K562 (cell line): ENCODE measurements around the gene METRNL. TPM values are rescaled to one million over a fixed set of nuclear protein-coding genes. Genes with fewer than 3 reads are reported as not detected.

Source experiments
- CTBP1 ChIP-seq: fragments of 450-650 bp; IDR thresholded peaks from 2 replicates; pipeline ENCODE4 v1.6.1; 2016; ENCODE audit warnings: borderline replicate concordance
- CTCFL ChIP-seq: IDR thresholded peaks from 2 replicates; pipeline ENCODE4 v1.6.1; 2011; ENCODE audit warnings: borderline replicate concordance, low read depth, mild to moderate bottlenecking, moderate library complexity, low read length; ENCODE audit not compliant: insufficient read depth, poor library complexity, severe bottlenecking
- E2F6 ChIP-seq, 2 experiments: IDR thresholded peaks; 2 replicates each; pipeline ENCODE4 v1.6.1; 2011; ENCODE audit warnings: borderline replicate concordance in 1 of 2, control low read depth in 1 of 2, low read depth in 1 of 2, low read length in 1 of 2, mild to moderate bottlenecking in 1 of 2, mixed read lengths in 1 of 2, moderate library complexity in 1 of 2; ENCODE audit not compliant: insufficient read depth in 1 of 2, insufficient read length in 1 of 2, poor library complexity in 1 of 2, severe bottlenecking in 1 of 2; ENCODE audit errors: extremely low read depth in 1 of 2
- GTF2E2 ChIP-seq: fragments of 200-800 bp; sonication (Bioruptor generic); IDR thresholded peaks from 2 replicates; pipeline ENCODE4 v1.6.1; 2016; ENCODE audit warnings: missing genetic modification characterization, missing compliant biosample characterization
- HDAC1 ChIP-seq, 2 experiments: fragments of 450-650 bp; IDR thresholded peaks; 2 replicates each; pipeline ENCODE4 v1.6.1; 2016 to 2017; ENCODE audit warnings: inconsistent platforms in 1 of 2, mild to moderate bottlenecking in 1 of 2, moderate library complexity in 1 of 2
- HMGN3 ChIP-seq: IDR thresholded peaks from 2 replicates; pipeline ENCODE4 v1.6.1; 2011; ENCODE audit warnings: borderline replicate concordance, low read depth, mild to moderate bottlenecking, mixed read lengths, low read length; ENCODE audit not compliant: insufficient read length; ENCODE audit errors: extremely low read depth
- MTA3 ChIP-seq: fragments of 450-650 bp; formaldehyde crosslinking; IDR thresholded peaks from 2 replicates; pipeline ENCODE4 v1.6.1; 2017; ENCODE audit warnings: mild to moderate bottlenecking, borderline replicate concordance
- NR1H2 ChIP-seq: sonication (generic); formaldehyde crosslinking; IDR thresholded peaks from 2 replicates; pipeline ENCODE4 v1.4.0; 2020; ENCODE audit warnings: mild to moderate bottlenecking, missing genetic modification reagents
- RAD21 ChIP-seq, 2 experiments: fragments of 250-450 bp in 1 of 2; fragments of 450-650 bp in 1 of 2; sonication (Bioruptor Pico) in 1 of 2; formaldehyde crosslinking in 1 of 2; IDR thresholded peaks in 1 of 2; conservative IDR thresholded peaks in 1 of 2; 2 replicates each; pipeline versions ENCODE4 v1.4.0 to v1.8.0; 2020 to 2022; ENCODE audit warnings: mild to moderate bottlenecking in 2 of 2, moderate library complexity in 1 of 2
- REST ChIP-seq, 2 experiments: fragments of 450-650 bp; formaldehyde crosslinking in 1 of 2; IDR thresholded peaks; 2 replicates each; pipeline versions ENCODE4 v1.4.0 to v1.6.1; 2014 to 2020; ENCODE audit warnings: mild to moderate bottlenecking in 2 of 2, borderline replicate concordance in 1 of 2, low read depth in 1 of 2
- SMARCA4 ChIP-seq: fragments of 450-650 bp; IDR thresholded peaks from 2 replicates; pipeline ENCODE4 v1.6.1; 2016
- SRF ChIP-seq, 2 experiments: fragments of 250-450, 450-650 bp in 1 of 2; sonication (Bioruptor Pico) in 1 of 2; sonication (generic) in 1 of 2; formaldehyde crosslinking; IDR thresholded peaks; 2 replicates each; pipeline versions ENCODE4 v1.5.0 to v1.5.1; 2020 to 2022; ENCODE audit warnings: mild to moderate bottlenecking in 1 of 2, missing genetic modification reagents in 1 of 2
- ZBTB7A ChIP-seq: IDR thresholded peaks from 2 replicates; pipeline ENCODE4 v1.6.1; 2011; ENCODE audit warnings: low read depth, mild to moderate bottlenecking, low read length, moderate library complexity, borderline replicate concordance; ENCODE audit not compliant: control insufficient read depth
- polyA plus RNA-seq, 8 experiments: library from polyadenylated mRNA; depleted of rRNA in 4 of 8; stranded (reverse) in 5 of 8; unstranded in 3 of 8; fragments of >200 nt; fragmentation: Nextera tagmentation in 2 of 8; fragmentation: Illumina TruSeq in 1 of 8; extraction: Ambion mirVana in 2 of 8; extraction: Trizol in 1 of 8; gene quantifications; 2 replicates each; pipeline versions ENCODE4 v1.2.1 to v1.2.3, GENCODE V29; 2011 to 2014; ENCODE audit warnings: inconsistent platforms in 1 of 8, missing spikeins in 1 of 8
- total RNA-seq, 7 experiments: library from RNA; depleted of rRNA in 6 of 7; stranded (reverse); fragments of >200 nt in 6 of 7; fragmentation: Illumina TruSeq in 2 of 7; extraction: Trizol in 2 of 7; gene quantifications; 2 replicates each; pipeline versions ENCODE4 v1.2.1 to v1.2.3, GENCODE V29; 2011 to 2021; ENCODE audit warnings: low replicate concordance in 1 of 7

Gene METRNL
- total and polyA plus RNA-seq, 9 of the 15 experiments (the other 6 are each of a cell fraction or from before 2014, with no cell fraction given), result 0.17 to 31.8 (median 2.9) TPM

GRCh38 chr17:83073389-83074063 lies 5.9 kb upstream of the METRNL start (continued):
- no peak for TF ChIP-seq HMGN3
- peak; percentile 27 to 51; a peak in 2 of 4 replicates for TF ChIP-seq RAD21 (CRISPR knock-in tag; conservative IDR thresholded peaks at IDR 0.05 in 1 of 2, IDR thresholded peaks at IDR 0.05 in 1 of 2)
- TF ChIP-seq CTBP1, result peak; percentile 92
- TF ChIP-seq ZBTB7A, result peak; percentile 61; the same call in 1 of the 2 replicates
- TF ChIP-seq NR1H2, result no peak
- TF ChIP-seq MTA3, result peak; percentile 87
- TF ChIP-seq HDAC1 (IDR thresholded peaks at IDR 0.05), result peak in 1 of 2 experiments; percentile 57; a peak in 1 of 4 replicates
- TF ChIP-seq SMARCA4, result peak; percentile 77
- TF ChIP-seq REST (IDR thresholded peaks at IDR 0.05; ENCODE audit: borderline replicate concordance), result peak; percentile 42; the same call in 1 of the 2 replicates
- no peak for TF ChIP-seq REST (CRISPR knock-in tag; IDR thresholded peaks at IDR 0.05; ENCODE audit: low read depth)
- no peak for TF ChIP-seq GTF2E2 (tag)
- TF ChIP-seq E2F6 (IDR thresholded peaks at IDR 0.05; ENCODE audit: borderline replicate concordance in 1 of 2, extremely low read depth in 1 of 2, insufficient read depth in 1 of 2, insufficient read length in 1 of 2, low read depth in 1 of 2, low read length in 1 of 2, poor library complexity in 1 of 2, severe bottlenecking in 1 of 2), result peak; percentile 19 to 60
- TF ChIP-seq SRF (CRISPR knock-in tag; IDR thresholded peaks at IDR 0.05), result 0 out of 4 replicates have a peak, but pooled peaks of 1 of the 2 experiments have one; percentile 41
- peak; percentile 28 for TF ChIP-seq CTCFL
